HG02759 (cell line): Measurements from ENCODE around the gene UMPS.

ENCODE experiments used
- ATAC-seq: cut with Tn5 transposase; IDR thresholded peaks from one replicate; pipeline ENCODE4 v1.9.1; 2021; ENCODE audit warnings: mild to moderate bottlenecking, moderate library complexity; ENCODE audit not compliant: unreplicated experiment

The UMPS gene

GRCh38 chr3:124730129-124730940 lies at the start of gene UMPS:
Gene UMPS, plus strand, starts transcription at chr3:124730452. Its CDS starts 20 bp downstream, at chr3:124730472.
- peak; percentile 97 for ATAC-seq

- ATAC-seq, result no peak
Observed at GRCh38 chr3:124680521-124680920, 49.7 kb upstream of the UMPS start.

- no peak for ATAC-seq
Observed at GRCh38 chr3:124682263-124682662, 48.0 kb upstream of the UMPS start.

- no peak for ATAC-seq
Observed at GRCh38 chr3:124684459-124684858, 45.8 kb upstream of the UMPS start.

- ATAC-seq, result no peak
Observed at GRCh38 chr3:124685067-124685466, 45.2 kb upstream of the UMPS start.

- ATAC-seq, result no peak
Observed at GRCh38 chr3:124685481-124685880, 44.8 kb upstream of the UMPS start.

GRCh38 chr3:124686028-124686670 lies 44.1 kb upstream of the UMPS start:
- ATAC-seq, result no peak

- no peak for ATAC-seq
Observed at GRCh38 chr3:124688581-124689454, 41.4 kb upstream of the UMPS start.

- no peak for ATAC-seq
Observed at GRCh38 chr3:124691599-124691998, 38.7 kb upstream of the UMPS start.

GRCh38 chr3:124694486-124694885 lies 35.8 kb upstream of the UMPS start:
- no peak for ATAC-seq

- ATAC-seq, result no peak
Observed at GRCh38 chr3:124695369-124695768, 34.9 kb upstream of the UMPS start.

- no peak for ATAC-seq
Observed at GRCh38 chr3:124696006-124696405, 34.2 kb upstream of the UMPS start.

- no peak for ATAC-seq
Observed at GRCh38 chr3:124697302-124697701, 33.0 kb upstream of the UMPS start.

GRCh38 chr3:124698030-124698770 lies 32.1 kb upstream of the UMPS start:
- no peak for ATAC-seq

GRCh38 chr3:124699051-124699450 lies 31.2 kb upstream of the UMPS start:
- no peak for ATAC-seq

- ATAC-seq, result no peak
Observed at GRCh38 chr3:124699686-124700396, 30.4 kb upstream of the UMPS start.

- ATAC-seq, result no peak
Observed at GRCh38 chr3:124700880-124701684, 29.2 kb upstream of the UMPS start.

GRCh38 chr3:124701687-124702086 lies 28.6 kb upstream of the UMPS start:
- ATAC-seq, result no peak

- no peak for ATAC-seq
Observed at GRCh38 chr3:124702950-124703349, 27.3 kb upstream of the UMPS start.
